ENCODE results near the gene NF1.
"Not testable (repeated sequence)": the region's sequence is repeated elsewhere in the genome, so short reads cannot be mapped to it uniquely, and the experiment has no call there.

Gene NF1

DNA sequence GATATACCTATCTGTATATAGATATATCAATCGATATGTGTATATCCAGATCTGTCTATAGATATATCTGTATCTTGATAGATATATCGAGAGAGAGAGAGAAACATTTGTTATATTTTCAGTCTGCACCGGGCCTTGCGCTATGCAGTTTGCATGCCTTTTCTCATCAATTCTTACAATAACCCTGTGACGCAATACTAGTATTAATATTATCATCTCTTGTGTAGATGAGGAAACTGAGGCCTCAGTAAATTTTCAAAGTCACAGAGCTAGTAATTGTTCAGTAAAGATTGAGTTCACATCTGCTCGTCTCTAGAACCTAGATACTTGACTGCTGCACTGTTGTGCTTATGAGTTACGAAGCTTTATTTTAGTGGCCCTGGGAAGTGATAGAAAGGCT, 77.6 kb downstream of the NF1 start:
- Histone ChIP-seq H4K20me1 (ENCODE audit: insufficient read depth) (no peaks in the 10 kb centered on the region), H3K4me2 (no peak overlapping the region), H3K9ac (no peak overlapping the region), H3K79me2 (ENCODE audit: insufficient read depth, low read depth) (no peaks in the 10 kb centered on the region), H3K4me3 (IDR thresholded peaks at IDR 0.05; ENCODE audit: insufficient read depth, low read depth, low read length) (no peak overlapping the region), H3K27ac (no peak overlapping the region), H3K4me1 (ENCODE audit: low read depth, poor library complexity, severe bottlenecking) (no peaks in the 10 kb centered on the region), H3K36me3 (ENCODE audit: insufficient read depth) (no peaks in the 10 kb centered on the region), H2AFZ (ENCODE audit: low read depth) (no peak overlapping the region), H3K27me3 (ENCODE audit: insufficient read depth, low read depth) (no peaks in the 10 kb centered on the region)
- TF ChIP-seq, protein P1, sequence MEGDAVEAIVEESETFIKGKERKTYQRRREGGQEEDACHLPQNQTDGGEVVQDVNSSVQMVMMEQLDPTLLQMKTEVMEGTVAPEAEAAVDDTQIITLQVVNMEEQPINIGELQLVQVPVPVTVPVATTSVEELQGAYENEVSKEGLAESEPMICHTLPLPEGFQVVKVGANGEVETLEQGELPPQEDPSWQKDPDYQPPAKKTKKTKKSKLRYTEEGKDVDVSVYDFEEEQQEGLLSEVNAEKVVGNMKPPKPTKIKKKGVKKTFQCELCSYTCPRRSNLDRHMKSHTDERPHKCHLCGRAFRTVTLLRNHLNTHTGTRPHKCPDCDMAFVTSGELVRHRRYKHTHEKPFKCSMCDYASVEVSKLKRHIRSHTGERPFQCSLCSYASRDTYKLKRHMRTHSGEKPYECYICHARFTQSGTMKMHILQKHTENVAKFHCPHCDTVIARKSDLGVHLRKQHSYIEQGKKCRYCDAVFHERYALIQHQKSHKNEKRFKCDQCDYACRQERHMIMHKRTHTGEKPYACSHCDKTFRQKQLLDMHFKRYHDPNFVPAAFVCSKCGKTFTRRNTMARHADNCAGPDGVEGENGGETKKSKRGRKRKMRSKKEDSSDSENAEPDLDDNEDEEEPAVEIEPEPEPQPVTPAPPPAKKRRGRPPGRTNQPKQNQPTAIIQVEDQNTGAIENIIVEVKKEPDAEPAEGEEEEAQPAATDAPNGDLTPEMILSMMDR (conservative IDR thresholded peaks at IDR 0.05; ENCODE audit: low read depth, low read length): no peak

GRCh38 chr17:31174215-31174614, 79.4 kb downstream of the NF1 start:
- Histone ChIP-seq H3K4me1 (ENCODE audit: low read depth, poor library complexity, severe bottlenecking) (no peaks in the 10 kb centered on the region), H3K4me2 (no peak overlapping the region), H3K79me2 (ENCODE audit: insufficient read depth, low read depth) (no peaks in the 10 kb centered on the region), H3K4me3 (IDR thresholded peaks at IDR 0.05; ENCODE audit: insufficient read depth, low read depth, low read length) (no peak overlapping the region), H3K36me3 (ENCODE audit: insufficient read depth) (no peaks in the 10 kb centered on the region), H3K9ac (no peak overlapping the region), H3K27ac (no peak overlapping the region), H3K27me3 (ENCODE audit: insufficient read depth, low read depth) (no peaks in the 10 kb centered on the region), H2AFZ (ENCODE audit: low read depth) (no peak overlapping the region), H4K20me1 (ENCODE audit: insufficient read depth) (no peaks in the 10 kb centered on the region)
- TF ChIP-seq, protein P1 (conservative IDR thresholded peaks at IDR 0.05; ENCODE audit: low read depth, low read length): no peak

GRCh38 chr17:31175237-31175636, 80.5 kb downstream of the NF1 start:
- Histone ChIP-seq H2AFZ (ENCODE audit: low read depth) (no peak overlapping the region), H3K4me3 (IDR thresholded peaks at IDR 0.05; ENCODE audit: insufficient read depth, low read depth, low read length) (no peak overlapping the region), H3K79me2 (ENCODE audit: insufficient read depth, low read depth) (no peaks in the 10 kb centered on the region), H3K36me3 (ENCODE audit: insufficient read depth) (no peaks in the 10 kb centered on the region), H3K4me2 (no peak overlapping the region), H4K20me1 (ENCODE audit: insufficient read depth) (no peaks in the 10 kb centered on the region), H3K4me1 (ENCODE audit: low read depth, poor library complexity, severe bottlenecking) (no peaks in the 10 kb centered on the region), H3K27me3 (ENCODE audit: insufficient read depth, low read depth) (no peaks in the 10 kb centered on the region), H3K9ac (no peak overlapping the region), H3K27ac (no peak overlapping the region)
- TF ChIP-seq, protein P1 (conservative IDR thresholded peaks at IDR 0.05; ENCODE audit: low read depth, low read length): no peak

GRCh38 chr17:31176143-31176542, 81.4 kb downstream of the NF1 start:
- H3K4me1 ChIP-seq (ENCODE audit: low read depth, poor library complexity, severe bottlenecking); H3K27me3 ChIP-seq (ENCODE audit: insufficient read depth, low read depth); H3K4me2 ChIP-seq: not testable (repeated sequence)

GRCh38 chr17:31178951-31179350, 84.2 kb downstream of the NF1 start:
- H3K79me2 ChIP-seq (ENCODE audit: insufficient read depth, low read depth); H2AFZ ChIP-seq (ENCODE audit: low read depth); H4K20me1 ChIP-seq (ENCODE audit: insufficient read depth); H3K4me2 ChIP-seq; H3K4me3 ChIP-seq (IDR thresholded peaks at IDR 0.05; ENCODE audit: insufficient read depth, low read depth, low read length); H3K27me3 ChIP-seq (ENCODE audit: insufficient read depth, low read depth); H3K36me3 ChIP-seq (ENCODE audit: insufficient read depth); H3K27ac ChIP-seq; H3K4me1 ChIP-seq (ENCODE audit: low read depth, poor library complexity, severe bottlenecking); H3K9ac ChIP-seq: not testable (repeated sequence)

More at GRCh38 chr17:31176143-31176542, 81.4 kb downstream of the NF1 start:
- H3K79me2 ChIP-seq (ENCODE audit: insufficient read depth, low read depth); H2AFZ ChIP-seq (ENCODE audit: low read depth); H3K36me3 ChIP-seq (ENCODE audit: insufficient read depth); H3K27ac ChIP-seq; H3K4me3 ChIP-seq (IDR thresholded peaks at IDR 0.05; ENCODE audit: insufficient read depth, low read depth, low read length); H3K9ac ChIP-seq; H4K20me1 ChIP-seq (ENCODE audit: insufficient read depth): not testable (repeated sequence)
